HG03378 (cell line): Measurements from ENCODE around the gene MYL5.
A peak's percentile ranks its signal among the peaks of the same experiment; 100 is the strongest.
"Not testable (repeated sequence)": the region's sequence is repeated elsewhere in the genome, so short reads cannot be mapped to it uniquely, and the experiment has no call there.

Experiments used
- ATAC-seq: cut with Tn5 transposase; IDR thresholded peaks from one replicate; pipeline ENCODE4 v1.9.1; 2021; ENCODE audit warnings: mild to moderate bottlenecking, moderate library complexity; ENCODE audit not compliant: unreplicated experiment

Gene MYL5

DNA sequence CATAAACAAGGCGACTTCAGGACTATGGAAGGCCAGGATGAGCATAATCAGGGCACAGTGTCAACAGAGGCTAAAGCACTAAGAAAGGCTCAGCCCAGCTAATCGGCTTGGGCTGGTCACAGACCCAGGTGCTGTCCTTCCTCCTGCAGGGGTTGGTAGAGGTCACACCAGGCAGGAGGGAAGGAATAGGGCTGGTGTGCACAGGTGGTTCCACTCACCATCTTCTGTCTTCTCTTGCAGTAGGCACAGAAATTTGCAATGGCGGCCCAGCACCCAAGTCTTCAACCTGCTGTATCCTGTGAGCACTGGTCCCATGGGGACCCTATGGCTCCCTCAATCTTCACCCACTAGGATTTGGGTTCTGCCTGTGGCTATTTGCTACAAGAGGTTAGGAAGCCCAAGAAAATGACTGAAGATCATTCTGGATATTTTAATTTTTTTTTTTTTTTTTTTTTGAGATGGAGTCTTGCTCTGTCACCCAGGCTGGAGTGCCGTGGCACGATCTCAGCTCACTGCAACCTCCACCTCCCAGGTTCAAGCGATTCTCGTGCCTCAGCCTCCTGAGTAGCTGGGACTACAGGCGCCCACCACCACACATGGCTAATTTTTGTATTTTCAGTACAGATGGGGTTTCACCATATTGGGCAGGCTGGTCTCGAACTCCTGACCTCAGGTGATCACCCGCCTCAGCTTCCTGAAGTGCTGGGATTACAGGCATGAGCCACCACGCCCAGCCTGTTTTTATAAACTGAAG, 4.4 kb upstream of the MYL5 start:
- not testable (repeated sequence) for ATAC-seq

DNA sequence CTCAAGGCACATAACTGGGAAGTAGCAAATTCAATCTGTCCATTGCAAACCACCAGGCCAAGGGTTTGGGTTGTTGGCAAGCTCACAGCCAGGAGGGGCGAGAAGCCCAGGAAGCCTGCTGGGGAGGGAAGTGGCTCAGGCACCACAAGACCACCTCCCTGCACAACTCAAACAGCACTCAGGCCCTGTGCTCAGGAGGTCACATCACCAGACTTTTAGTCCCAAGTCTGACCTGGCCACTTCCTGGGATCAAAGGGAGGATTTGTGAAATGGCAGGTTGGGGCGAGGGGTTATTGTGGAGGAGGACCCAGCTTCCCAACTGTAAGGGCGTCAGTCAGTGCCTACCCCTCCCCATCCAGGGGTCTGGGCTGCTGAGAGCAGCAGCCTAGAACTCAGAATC, 2.6 kb upstream of the MYL5 start:
- no peak for ATAC-seq

DNA sequence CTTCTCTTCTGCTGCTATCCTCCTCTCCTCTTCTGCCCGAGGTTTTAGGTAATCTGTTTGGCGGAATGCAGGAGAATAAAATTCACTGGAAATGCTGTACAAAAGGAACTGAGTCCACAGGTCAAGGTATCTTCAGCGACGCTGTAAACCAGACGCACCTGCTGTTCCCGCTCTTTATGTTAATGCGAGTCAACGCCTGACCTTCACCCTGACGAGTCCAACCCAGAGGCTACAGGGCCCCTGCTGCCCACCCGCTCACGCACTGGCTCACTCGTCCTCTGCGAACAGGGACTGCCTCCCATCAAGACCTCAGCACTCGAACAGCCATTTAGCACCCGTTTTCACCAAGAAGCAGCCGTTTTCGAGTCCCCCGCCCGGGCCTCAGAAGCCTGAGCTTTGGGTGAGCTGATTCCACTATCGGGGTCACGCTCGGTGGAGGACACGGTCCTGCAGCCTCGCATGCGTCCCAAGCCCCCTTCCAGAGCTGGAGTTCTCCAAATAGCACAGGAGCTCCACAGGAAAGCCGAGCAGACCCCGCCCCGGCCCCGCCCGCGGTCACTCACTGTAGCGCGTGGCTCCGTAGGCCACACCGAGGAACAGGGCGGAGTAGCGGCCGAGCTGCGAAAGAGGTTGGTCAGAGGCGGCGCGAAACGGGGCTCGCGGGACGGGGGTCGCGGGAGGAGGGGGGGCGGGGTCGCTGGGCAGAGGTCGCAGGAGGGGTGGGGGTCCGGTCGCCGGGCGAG, 822 bp upstream of the MYL5 start:
- no peak for ATAC-seq

DNA sequence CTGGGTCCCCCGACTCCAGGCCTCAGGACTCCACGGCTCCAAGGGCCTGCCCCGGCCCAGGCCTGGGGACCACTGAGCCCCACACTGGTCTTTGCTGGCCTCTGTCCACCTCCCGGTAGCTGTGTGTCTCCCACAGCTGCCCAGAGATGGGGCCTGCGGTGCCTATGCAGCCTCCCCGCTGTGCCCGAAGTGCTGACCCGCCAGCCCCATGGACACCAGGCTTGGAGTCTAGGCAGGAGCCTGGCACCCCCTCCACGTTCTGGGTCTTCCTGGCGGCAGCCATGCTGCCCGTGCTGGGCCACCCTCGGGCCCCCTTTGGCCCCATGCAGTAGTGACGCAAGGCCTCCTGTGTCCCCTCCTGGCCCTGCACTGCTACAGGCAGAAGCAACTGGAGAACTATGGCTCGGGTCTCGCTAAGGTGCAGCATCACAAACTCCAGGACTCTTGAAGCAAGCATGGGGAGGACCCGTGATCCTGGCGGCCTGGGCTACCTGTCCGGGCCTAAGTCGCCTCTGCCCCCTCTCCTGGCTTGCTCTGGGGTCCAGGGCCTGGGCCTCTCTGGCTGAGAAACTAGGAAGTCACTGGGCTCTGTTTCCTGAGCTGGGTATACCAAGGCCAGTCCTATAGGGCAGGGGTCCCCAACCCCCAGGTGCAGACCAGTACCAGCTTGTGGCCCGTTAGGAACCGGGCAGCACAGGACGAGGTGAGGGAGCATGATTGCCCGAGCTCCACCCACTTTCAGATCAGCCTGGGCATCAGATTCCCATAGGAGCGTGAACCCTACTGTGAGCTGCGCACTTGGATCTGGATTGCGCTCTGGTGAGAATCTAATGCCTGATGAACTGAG, 917 bp downstream of the MYL5 start:
- no peak for ATAC-seq

DNA sequence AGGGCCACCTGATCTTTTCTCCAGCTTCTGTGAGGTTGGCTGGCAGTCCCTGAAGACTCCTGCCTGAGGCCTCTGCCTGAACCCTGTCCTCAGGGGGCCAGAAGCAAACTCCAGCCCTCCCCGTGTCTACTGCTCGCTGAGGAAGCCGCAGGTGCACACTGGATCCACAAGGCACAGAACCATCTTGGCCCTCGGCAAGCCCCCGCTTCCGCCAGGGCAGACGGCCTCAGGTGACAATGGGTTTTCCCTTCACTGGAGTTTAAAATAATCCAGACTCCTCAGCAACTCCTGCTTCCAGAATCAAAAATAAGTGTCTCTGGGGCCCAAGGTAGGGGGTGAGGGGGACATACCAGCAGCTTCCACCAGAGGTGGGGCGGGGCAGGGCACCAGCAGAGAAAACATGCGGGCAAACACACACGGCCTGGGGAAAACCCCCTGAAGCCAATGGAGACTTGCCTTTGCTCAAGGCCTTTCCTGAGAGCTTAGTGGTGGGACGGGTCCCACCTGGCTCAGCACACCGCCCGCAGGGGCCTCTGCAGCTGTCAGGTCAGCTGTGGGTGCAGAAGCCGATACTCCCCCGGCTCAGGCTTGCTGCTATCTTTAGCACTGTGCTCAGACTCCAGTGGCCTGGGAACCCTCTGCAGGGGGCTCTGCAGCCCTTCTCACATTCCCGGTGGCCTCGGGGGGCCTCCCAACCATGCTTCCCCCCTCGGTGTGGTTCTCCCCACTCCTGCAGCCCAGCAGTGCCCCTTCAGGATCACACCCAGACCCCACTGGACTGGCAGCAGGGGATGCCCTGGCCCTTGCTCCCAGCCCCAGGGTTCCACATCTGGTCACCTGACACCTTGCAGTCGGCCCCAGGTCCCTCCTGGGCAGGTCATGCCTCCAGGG, 1.9 kb downstream of the MYL5 start:
- ATAC-seq, result no peak

DNA sequence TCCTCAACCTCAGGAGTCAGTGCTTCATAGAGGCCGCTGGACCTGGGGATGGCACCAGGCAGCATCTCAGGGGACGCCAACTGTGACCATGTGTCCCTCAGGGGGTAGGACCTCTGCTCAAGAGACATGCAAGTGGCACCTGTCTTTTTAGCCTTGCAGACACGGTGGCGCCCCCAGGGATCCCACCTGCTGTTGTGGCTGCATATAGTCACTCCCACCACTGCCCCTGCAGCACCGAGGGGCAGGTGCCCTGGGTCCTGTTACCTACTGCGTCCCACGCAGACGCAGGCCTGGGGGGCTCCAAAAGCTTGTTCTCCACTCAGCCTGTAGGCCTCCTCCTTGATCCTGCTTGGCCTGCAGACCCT, 2.5 kb downstream of the MYL5 start:
- ATAC-seq, result no peak

DNA sequence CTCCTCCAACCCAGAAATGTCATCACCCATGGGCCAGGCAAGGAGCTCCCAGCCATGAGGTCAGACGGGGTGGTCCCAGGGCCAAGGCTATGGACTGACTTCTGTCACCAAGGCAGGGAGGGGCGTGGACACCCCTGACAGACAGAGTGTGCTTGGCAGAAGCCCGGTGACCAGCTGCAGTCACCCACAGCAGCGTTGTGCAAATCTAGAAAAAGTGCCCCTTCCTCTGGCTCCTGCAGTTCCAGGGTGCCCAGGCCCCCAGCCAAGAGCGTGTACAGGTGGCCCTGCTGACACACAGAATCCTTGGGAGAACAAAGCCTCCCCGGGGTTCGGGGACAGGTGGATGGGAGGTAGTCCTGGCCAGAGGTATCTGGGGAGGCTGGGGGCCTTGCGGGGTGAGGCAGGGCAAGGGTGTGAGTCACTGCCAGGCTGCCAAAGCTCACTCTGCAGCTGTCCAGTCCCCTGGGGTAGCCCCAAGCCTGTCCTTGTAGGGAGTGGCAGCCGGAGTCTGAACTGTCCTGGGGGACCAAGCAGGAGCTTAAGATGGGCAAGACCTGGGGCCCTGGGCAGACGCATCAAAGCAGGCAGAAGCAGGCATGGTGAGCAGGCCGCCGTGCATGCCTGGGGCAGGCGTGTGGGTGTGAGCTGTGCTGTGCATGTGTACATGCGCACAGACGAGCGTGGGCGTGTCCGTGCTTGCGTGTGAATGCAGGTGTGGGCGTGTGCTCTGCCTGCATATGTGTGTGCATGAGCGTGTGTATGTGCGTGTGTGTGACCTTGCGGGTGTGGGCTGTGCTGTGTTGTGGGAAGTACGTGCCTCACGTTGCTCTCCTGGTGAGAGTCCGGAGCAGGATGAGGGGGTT, 3.3 kb downstream of the MYL5 start:
- no peak for ATAC-seq

DNA sequence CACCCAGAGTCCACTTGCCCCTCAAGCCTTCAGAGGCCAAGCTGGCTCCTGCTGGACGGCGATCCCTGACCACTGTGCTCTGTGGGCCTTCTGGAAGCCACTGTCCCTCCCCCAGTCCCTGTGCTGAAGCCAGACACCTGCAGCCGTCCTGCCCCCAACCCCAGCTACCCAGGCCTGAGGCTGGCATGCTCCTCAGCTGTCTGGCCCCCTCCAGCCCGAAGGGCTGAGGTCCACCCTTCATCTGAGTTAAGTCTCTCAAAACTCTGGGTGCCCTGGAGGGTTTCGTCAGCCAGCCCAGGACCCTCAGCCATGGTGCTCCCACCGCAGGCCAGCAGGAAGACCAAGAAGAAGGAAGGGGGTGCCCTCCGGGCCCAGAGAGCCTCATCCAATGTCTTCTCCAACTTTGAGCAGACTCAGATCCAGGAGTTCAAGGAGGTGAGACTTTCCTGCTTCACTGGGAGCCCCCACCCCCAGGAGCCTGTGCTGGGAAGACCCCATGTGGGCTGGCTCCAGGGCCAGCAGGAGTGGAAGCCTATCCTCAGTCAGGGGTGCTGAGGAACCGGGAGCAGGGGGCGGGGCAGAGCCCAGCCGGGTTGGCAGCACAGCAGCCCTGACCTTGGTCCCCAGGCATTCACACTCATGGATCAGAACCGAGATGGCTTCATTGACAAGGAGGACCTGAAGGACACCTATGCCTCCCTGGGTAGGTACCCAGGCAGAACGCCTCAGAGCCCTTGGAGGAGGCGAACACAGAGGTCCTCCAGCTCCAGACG, 4.2 kb downstream of the MYL5 start:
- no peak for ATAC-seq

DNA sequence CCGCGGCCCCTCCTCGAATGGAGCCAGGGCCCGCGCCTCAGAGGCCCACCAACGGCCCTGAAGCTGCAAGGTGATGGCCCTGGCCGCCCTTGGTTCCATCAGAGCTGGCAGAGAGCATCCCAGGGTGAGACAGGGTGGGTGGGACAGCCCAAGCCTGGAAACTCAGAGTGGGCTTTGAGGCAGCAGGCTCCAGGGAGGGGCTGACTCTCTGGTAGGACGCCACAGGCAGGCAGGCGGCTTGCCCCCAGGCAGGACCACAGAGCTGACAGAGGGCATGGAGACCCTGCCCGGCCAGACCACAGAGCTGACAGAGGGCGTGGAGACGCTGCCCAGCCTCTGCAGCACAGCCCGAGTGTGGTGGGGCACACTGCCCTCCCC, 4.8 kb downstream of the MYL5 start:
- ATAC-seq, result no peak

DNA sequence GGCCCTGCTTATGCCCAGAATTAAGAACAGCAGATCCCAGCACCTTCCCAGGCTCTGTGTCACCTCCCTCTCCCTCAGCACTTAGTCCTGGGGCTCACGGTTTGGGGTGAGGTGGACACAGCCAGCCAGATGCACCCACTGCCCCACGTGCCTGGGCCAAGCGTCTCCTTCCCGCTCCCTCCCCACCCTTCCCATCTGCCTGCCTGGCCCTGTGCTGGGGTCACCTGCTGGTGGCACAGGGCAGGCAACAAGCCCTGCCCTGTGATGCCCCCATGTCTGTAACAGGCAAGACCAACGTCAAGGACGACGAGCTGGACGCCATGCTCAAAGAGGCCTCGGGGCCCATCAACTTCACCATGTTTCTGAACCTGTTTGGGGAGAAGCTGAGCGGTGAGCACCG, 5.3 kb downstream of the MYL5 start:
- no peak for ATAC-seq

DNA sequence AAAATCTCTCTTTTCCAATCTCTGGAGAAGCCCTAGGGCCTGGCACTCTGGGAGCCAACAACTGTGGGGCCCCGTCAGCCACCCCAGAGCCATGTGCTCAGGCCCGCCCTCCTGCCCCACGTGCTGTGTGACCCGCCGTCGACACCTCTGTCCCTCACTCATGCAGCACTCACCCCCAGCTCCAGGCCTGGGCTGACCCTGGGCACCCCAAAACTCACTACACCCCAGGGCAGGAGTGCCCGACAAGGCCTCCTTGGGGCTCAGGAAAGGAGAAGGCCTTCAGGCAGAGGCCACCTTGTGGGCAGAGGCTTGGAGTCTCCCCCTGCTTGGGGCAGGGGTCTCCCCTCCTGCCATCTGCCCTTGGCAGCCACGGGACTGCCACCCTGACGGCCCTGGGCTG, 5.7 kb downstream of the MYL5 start:
- no peak for ATAC-seq

DNA sequence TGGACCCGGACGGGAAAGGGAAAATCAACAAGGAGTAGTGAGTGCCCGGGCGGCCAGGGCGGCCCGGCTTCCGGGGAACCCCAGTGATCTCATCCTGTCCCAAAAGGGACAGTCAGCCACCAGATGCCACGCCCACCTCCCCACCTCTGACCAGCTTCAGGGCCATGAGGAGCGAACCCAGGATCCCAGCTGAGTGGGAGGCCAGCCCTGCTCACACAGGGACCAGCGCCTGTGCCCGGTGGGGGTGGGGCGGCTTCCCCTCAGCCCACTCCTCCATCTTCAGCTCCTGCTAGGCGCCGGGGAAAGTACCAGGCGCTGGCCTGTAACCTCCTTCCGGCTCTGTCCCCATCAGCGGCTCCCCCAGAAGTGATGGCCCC, 6.2 kb downstream of the MYL5 start:
- peak; percentile 19 for ATAC-seq

DNA sequence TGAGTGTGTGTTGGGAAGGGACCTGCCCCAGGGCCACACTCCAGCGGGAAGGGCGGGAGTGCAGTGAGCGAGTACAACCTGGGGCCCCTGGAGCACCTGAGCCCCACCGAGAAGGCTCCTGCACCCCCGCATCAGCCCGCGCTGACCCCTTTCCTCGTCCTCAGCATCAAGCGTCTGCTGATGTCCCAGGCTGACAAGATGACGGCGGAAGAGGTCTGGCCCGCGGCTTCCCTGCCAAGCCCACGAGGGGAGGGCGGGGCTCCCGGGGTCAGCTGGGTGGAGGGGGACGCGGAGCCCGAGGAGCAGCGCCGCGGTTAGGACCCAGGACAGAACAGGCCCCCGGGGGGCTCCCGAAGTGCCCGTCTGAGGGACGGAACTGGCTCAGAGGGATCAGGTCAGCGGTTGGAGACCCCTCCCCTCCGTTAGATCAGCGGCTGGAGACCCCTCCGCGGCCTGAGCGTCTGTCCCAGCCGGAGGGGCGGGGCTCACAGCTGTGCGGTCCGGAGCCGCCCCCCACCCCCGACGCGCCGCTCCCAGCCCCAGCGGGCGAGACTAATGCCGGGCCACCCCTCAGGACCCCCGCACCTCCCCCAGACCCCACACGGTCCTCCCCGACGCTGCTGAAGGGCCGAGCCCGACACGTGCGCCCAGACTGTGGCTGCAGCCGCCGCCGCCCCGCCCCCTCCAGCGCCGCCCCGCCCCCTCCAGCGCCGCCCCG, 6.7 kb downstream of the MYL5 start:
- peak; percentile 37 for ATAC-seq

DNA sequence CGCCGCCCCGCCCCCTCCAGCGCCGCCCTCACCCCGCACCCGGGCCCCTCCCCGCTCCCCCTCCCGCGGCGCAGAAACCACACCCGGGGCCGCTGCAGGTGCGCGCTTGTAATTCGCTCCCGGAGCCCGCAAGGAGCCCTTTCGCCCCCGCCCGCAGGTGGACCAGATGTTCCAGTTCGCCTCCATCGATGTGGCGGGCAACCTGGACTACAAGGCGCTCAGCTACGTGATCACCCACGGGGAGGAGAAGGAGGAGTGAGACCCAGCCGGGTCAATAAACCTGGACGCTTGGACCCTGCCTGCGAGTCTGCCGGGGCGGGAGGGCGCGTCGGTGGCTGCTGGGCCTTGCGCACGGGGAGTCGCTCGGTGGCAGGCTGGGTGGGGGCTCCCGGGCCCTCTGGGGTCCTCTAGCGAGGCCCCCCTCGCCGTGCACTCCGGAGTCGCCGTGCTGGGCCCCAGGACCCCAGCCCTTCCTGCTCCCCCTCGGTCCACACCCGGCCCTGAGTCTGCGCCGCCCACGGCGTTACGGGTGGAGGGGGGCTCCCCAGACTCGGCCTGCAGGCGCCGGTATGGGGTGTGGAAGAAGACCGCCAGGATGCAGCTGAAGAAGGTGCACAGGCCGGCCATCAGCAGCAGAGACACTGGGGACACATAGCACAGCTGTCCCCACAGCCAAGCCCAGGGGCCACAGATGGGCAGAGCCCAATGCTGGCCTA, 7.6 kb downstream of the MYL5 start:
- ATAC-seq, result no peak

DNA sequence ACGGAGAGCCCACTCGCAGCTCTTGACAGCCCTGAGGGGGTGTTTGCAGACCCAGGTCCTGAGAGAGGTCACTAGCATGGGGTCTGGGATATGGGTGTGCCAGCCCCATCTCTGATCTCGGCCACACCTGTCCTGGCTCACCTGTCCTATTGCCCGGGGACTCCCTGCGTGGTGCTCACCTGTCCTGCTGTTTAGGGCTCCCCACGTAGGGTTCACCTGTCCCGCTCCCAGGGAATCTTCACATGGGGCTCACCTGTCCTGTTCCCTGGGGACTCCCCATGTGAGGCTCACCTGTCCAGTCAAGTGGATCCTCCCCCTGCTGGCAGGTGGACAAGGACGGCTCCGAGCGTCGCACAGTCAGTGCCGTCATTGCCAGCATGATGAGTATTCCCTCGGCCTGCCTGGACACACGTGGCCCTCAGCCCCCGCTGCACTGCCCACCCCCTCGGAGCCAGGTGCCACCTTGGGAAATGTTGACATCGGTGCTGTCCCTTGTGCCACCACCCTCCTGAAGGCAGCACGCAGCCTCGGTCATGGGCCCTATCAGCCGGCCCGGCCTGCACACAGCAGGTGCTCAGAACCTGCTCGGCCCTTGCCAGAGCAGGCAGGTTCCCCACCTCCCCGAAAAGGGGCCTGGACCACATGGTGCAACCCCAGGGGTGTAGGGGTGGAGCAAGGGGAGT, 8.3 kb downstream of the MYL5 start:
- no peak for ATAC-seq

DNA sequence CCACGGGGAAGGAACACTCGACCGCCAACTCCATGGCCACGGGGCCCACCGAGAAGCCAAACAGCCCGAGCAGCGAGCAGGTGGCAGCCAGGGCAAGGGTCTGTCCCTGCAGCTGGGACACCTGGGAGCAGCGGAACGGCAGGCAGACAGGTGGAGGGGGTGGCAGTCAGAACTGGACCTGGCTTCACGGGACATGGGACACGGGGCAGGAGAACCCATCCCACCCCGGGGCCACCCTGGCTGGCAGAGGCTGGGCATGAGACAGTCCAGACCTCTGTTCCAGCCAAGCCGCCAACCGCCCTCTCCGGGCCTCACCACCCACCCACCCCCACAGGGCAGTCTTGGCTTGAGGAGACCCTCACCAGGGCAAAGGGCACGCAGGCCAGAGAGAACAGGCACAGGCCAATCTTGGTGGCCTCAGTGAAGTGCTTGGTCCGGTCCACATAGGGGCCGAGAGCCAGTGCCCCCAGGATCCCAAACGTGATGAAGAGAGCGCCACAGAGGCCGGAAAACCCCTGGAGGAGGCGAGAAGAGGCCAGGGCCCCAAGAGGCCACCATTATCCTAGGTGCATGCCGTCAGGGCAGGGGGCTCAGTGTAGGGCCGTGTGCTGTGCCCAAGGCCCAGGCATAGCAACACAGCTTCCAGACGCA, 9.0 kb downstream of the MYL5 start:
- ATAC-seq, result no peak
